Measurements from ENCODE around the gene BCORL1. TPM values are rescaled to one million over a fixed set of nuclear protein-coding genes. Genes with fewer than 3 reads are reported as not detected.

Gene BCORL1
- total RNA-seq, 2 donors from 2014 or later: 3.0 to 4.4 TPM

GRCh38 chrX:129976441-129976840 lies 6.0 kb upstream of the BCORL1 start:
- TF ChIP-seq POLR2A (IDR thresholded peaks at IDR 0.05) (no peak), CTCF (IDR thresholded peaks at IDR 0.05) (no peak)
- Histone ChIP-seq H3K36me3 (replicated peaks in 1 of 2; ENCODE audit: insufficient read depth in 1 of 2, low read depth in 2 of 2) (no peaks in the 10 kb centered on the region), H3K9me3 (no peaks in the 10 kb centered on the region), H3K4me3 (no peak overlapping the region), H3K27me3 (no peaks in the 10 kb centered on the region), H3K27ac (no peak overlapping the region), H3K4me1 (no peaks in the 10 kb centered on the region)
- intact Hi-C loops (cut with DNase I): no loop called here
- WGBS, 2 donors: 74 to 81% methylated on average over 5 of the region's 5 CpGs
- DNase-seq (no peak), ATAC-seq (no peak)

- Histone ChIP-seq H3K27me3 (no peaks in the 10 kb centered on the region), H3K9me3 (no peaks in the 10 kb centered on the region), H3K4me1 (no peaks in the 10 kb centered on the region), H3K36me3 (replicated peaks in 1 of 2; ENCODE audit: insufficient read depth in 1 of 2, low read depth in 2 of 2) (no peaks in the 10 kb centered on the region), H3K27ac (peak overlapping the region; percentile 32 to 70 (median 54)), H3K4me3 (no peak overlapping the region)
- 0 to 19% methylated on average over 1 to 22 of the region's 35 CpGs for WGBS, 2 donors
- DNase-seq (peak in 1 of 4 donors; percentile 14), ATAC-seq (no peak)
- intact Hi-C loops (cut with DNase I): no loop called here
- TF ChIP-seq POLR2A (IDR thresholded peaks at IDR 0.05) (no peak), CTCF (IDR thresholded peaks at IDR 0.05) (no peak)
Observed at GRCh38 chrX:129979207-129979920, 3.1 kb upstream of the BCORL1 start.

DNA sequence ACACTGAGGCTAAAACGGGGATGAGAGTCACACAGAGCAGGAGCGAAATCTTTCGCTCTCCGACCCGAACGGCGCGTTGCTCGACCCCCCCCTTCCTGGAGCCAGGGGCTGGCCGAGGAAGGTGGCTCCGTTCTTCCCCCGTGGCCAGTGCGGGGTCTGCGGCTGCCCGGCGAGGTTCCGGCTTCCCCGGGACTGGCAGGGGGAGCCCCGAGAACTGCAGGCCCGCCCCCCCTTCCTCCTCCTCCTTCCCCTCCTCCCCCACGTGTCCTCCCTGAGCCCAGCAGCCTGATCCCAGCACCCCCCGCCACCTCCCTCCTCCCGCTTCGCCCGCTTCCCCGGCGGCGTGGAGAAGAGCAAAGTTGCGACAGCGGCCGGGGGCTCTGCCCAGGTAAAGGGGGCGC lies 2.4 kb upstream of the BCORL1 start:
- no peak for ATAC-seq
- Histone ChIP-seq H3K9me3 (no peaks in the 10 kb centered on the region), H3K27ac (peak overlapping the region; percentile 52 to 70 (median 54)), H3K4me3 (peak overlapping the region; percentile 8 to 32), H3K27me3 (no peaks in the 10 kb centered on the region), H3K4me1 (peaks cover 3% of the 10 kb centered on the region), H3K36me3 (replicated peaks in 1 of 2; ENCODE audit: insufficient read depth in 1 of 2, low read depth in 2 of 2) (no peaks in the 10 kb centered on the region)
- WGBS, 2 donors: 0% methylated on average over 11 of the region's 32 CpGs; no CpG with 5 or more reads in 1 of the 2 donors
- DNase-seq: peak; percentile 25 to 45 (median 40)
- intact Hi-C loops (cut with DNase I): no loop called here
- TF ChIP-seq CTCF (IDR thresholded peaks at IDR 0.05) (no peak), POLR2A (IDR thresholded peaks at IDR 0.05) (no peak)

DNA sequence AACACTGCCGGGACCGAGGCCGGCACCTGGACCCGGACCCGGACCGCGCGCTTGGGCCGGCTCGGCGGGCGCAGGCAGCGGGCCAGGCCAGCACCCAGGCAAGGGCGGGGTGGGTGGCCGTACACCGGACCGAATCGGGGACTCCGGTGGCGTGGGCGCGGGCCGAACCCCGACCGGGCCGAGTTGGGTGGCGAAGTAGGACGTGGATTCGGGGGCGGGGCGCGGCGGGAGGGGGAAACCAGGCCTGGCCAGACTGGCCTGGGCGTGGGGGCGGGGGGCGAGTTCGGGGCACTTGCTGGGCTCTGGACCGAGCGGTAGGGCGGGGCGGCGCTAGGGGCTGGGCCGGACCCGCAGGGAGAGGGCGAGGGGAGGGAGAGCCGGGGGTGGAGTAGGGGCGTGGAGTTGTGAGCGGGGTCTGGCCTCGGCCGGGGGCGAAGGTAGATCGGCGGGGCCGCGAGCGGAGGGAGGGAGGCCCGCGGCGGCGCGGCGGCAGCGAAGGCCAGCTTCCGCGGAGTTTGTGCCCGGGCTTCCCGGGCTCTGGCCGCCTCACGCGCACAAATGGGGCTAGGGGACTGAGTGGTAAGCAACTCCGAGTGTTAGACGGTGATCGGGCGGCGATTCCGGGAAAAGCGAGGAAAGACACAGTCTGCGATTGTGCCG lies 1.8 kb upstream of the BCORL1 start:
- Histone ChIP-seq H3K4me1 (peaks cover 5% of the 10 kb centered on the region), H3K4me3 (peak overlapping the region; percentile 32 to 36), H3K9me3 (no peaks in the 10 kb centered on the region), H3K27ac (peak overlapping the region; percentile 52 to 70 (median 54)), H3K27me3 (no peaks in the 10 kb centered on the region), H3K36me3 (replicated peaks in 1 of 2; ENCODE audit: insufficient read depth in 1 of 2, low read depth in 2 of 2) (no peaks in the 10 kb centered on the region)
- intact Hi-C loops (cut with DNase I): no loop called here
- TF ChIP-seq CTCF (IDR thresholded peaks at IDR 0.05): no peak
- peak; percentile 41 to 72 (median 59) for TF ChIP-seq POLR2A (IDR thresholded peaks at IDR 0.05)
- ATAC-seq (peak; percentile 43), DNase-seq (peak; percentile 54 to 73 (median 66))
- 0 to 5% methylated on average over 8 to 48 of the region's 79 CpGs for WGBS, 2 donors

All from body of pancreas (tissue), 4 donors.